ENCODE data around the gene SEL1L2.

The SEL1L2 gene

DNA sequence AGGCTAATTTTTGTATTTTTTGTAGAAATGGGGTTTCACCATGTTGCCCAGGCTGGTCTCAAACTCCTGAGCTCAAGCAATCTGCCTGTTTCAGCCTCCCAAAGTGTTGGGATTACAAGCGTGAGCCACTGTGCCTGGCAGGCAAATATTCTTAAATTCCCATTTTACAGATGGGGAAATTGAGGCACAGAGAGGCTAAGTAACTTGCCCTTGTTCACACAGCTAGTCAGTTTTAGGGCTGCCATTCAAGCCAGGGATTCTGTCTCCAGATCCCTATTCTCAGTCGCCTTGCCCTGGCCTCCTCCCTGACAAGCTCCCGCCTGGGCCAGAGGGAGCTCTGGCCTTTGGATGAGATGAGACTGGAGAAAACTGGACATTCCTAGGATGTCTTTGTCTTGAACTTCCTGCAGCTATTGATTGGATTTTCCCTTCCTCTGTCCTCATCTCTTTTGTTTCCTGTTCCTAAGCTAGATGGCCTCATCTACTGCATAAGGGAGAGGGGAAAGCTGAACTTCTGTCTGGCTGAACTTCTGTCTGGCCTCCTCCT is 115.1 kb downstream of the SEL1L2 start:
- Mint-ChIP-seq H3K4me1 (no peaks in the 10 kb centered on the region), H3K27me3 (no peaks in the 10 kb centered on the region), H3K36me3 (ENCODE audit: insufficient read depth) (no peaks in the 10 kb centered on the region), H3K27ac (ENCODE audit: low read depth) (no peak overlapping the region), H3K4me3 (no peak overlapping the region), H3K9me3 (no peaks in the 10 kb centered on the region)
- DNase-seq (ENCODE audit: low spot score in 2 of 2), result no peak
- no peak for ATAC-seq (replicated peaks; ENCODE audit: extremely low read depth, poor library complexity, severe bottlenecking)

DNA sequence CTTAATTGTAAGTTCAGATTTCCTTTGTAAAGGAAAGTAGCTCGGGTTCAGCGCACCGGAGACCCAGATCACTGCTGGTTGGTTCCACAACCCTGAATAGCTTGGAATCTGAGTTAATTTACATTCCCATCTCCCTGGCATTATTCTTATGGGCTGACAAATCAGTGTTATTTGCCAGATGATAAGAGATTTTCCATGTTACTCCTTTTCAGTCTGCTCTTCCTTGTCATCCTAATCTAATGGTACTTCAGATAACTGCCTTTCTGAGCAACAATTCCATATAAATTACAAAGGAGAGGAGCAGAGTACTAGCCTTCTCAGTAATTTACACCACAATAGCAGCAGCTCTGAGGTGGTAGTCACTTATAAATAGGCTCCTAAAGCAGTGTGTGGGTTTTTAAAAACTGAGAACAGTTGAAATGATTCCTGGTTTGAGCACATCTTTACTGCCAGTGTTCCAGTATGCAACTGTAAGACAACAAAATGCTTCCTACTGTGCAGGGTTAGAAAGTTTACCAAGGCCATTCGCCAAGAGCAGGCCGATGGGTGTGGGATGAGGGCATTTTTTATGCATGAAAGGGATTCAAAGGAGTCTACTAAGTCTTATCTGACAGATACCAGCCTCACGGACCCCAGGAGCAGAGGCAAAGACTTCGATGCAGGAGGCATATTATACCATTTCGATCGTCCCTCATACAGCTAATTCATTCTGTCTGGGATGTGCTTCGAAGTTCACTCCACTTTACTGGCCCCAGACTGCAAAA is 115.8 kb downstream of the SEL1L2 start:
- H3K27me3 Mint-ChIP-seq, result no peaks in the 10 kb centered on the region
- ATAC-seq (replicated peaks; ENCODE audit: extremely low read depth, poor library complexity, severe bottlenecking) (no peak), DNase-seq (ENCODE audit: low spot score in 2 of 2) (no peak)
- H3K27ac Mint-ChIP-seq (ENCODE audit: low read depth), result no peak overlapping the region
- H3K4me1 Mint-ChIP-seq, result no peaks in the 10 kb centered on the region
- no peaks in the 10 kb centered on the region for H3K9me3 Mint-ChIP-seq
- H3K36me3 Mint-ChIP-seq (ENCODE audit: insufficient read depth), result no peaks in the 10 kb centered on the region
- H3K4me3 Mint-ChIP-seq, result no peak overlapping the region

DNA sequence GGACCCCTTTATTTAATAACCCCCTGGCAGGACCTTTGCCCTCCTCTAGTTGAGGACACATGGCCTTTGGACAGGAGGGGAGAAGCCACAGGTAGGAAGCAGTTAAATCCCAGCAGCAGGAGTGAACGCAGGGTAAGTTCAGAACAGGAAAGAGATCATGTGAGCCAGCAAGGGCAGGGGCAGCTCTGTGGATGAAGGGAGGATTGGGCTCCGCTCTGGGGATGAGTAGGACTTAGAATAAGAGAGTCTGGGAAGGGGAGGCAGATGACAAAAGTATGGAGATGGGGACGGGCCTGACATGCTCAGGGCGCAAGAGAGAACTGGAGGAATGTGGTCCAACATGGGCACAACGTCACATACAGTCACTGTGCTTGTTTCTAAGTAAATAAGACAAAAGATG is 116.6 kb downstream of the SEL1L2 start:
- no peaks in the 10 kb centered on the region for H3K9me3 Mint-ChIP-seq
- no peak overlapping the region for H3K4me3 Mint-ChIP-seq
- no peaks in the 10 kb centered on the region for H3K4me1 Mint-ChIP-seq
- H3K27me3 Mint-ChIP-seq, result no peaks in the 10 kb centered on the region
- H3K27ac Mint-ChIP-seq (ENCODE audit: low read depth), result no peak overlapping the region
- H3K36me3 Mint-ChIP-seq (ENCODE audit: insufficient read depth), result no peaks in the 10 kb centered on the region
- DNase-seq (ENCODE audit: low spot score in 2 of 2) (no peak), ATAC-seq (replicated peaks; ENCODE audit: extremely low read depth, poor library complexity, severe bottlenecking) (no peak)

DNA sequence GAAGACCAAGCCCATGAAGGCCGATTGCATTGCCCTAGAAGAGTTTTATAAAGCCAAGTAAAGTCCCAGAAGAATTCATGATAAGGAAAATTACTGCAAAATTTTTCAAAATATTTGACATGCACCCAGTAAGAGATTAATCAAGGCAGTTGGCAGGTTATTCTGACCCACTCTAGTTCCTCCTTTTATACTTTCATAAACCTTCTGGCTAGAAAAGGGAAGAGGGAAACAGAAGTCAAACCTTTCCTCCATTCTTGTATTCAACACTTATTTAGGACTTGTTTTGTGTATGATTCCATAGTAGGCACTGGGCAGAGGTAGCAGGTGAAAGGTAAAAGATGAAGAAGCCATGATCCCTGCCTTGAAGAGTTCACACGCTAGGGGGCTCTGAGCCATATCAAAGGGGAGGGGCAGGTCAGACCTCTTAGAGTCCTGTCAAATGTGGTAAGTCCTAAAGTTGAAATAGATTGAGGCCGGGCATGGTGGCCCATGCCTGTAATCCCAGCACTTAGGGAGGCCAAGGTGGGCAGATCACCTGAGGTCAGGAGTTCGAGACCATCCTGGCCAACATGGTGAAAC is 120.2 kb downstream of the SEL1L2 start:
- ATAC-seq (replicated peaks; ENCODE audit: extremely low read depth, poor library complexity, severe bottlenecking) (no peak), DNase-seq (ENCODE audit: low spot score in 2 of 2) (no peak)
- Mint-ChIP-seq H3K27ac (ENCODE audit: low read depth) (no peak overlapping the region), H3K4me3 (no peak overlapping the region), H3K27me3 (no peaks in the 10 kb centered on the region), H3K36me3 (ENCODE audit: insufficient read depth) (no peaks in the 10 kb centered on the region), H3K9me3 (no peaks in the 10 kb centered on the region), H3K4me1 (no peaks in the 10 kb centered on the region)

DNA sequence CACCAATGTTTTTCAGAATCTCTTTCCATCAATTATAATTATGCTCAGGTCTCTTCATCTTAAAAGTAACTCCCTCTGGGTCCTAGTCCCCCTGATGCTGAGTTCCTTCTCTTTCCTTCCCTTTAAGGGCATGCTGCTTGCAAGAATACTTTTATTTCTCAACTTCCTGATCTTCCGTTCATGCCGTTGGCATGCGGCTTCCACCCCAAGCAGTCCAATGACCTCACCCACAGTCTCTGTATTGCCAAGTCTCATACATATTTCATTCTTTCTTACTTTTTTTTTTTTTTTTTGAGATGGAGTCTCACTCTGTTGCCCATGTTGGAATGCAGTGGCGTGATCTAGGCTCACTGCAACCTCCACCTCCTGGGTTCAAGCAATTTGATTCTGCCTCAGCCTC is 122.1 kb downstream of the SEL1L2 start:
- no peak overlapping the region for H3K27ac Mint-ChIP-seq (ENCODE audit: low read depth)
- H3K36me3 Mint-ChIP-seq (ENCODE audit: insufficient read depth), result no peaks in the 10 kb centered on the region
- no peaks in the 10 kb centered on the region for H3K4me1 Mint-ChIP-seq
- ATAC-seq (replicated peaks; ENCODE audit: extremely low read depth, poor library complexity, severe bottlenecking) (no peak), DNase-seq (ENCODE audit: low spot score in 2 of 2) (no peak)
- no peaks in the 10 kb centered on the region for H3K9me3 Mint-ChIP-seq
- no peak overlapping the region for H3K4me3 Mint-ChIP-seq
- no peaks in the 10 kb centered on the region for H3K27me3 Mint-ChIP-seq

GRCh38 chr20:13865791-13866351 is 124.5 kb downstream of the SEL1L2 start:
- Mint-ChIP-seq H3K4me1 (no peaks in the 10 kb centered on the region), H3K36me3 (ENCODE audit: insufficient read depth) (no peaks in the 10 kb centered on the region), H3K4me3 (no peak overlapping the region), H3K27ac (ENCODE audit: low read depth) (no peak overlapping the region), H3K27me3 (peaks cover 14% of the 10 kb centered on the region), H3K9me3 (no peaks in the 10 kb centered on the region)
- DNase-seq (ENCODE audit: low spot score in 2 of 2), result no peak
- ATAC-seq (replicated peaks; ENCODE audit: extremely low read depth, poor library complexity, severe bottlenecking), result no peak

DNA sequence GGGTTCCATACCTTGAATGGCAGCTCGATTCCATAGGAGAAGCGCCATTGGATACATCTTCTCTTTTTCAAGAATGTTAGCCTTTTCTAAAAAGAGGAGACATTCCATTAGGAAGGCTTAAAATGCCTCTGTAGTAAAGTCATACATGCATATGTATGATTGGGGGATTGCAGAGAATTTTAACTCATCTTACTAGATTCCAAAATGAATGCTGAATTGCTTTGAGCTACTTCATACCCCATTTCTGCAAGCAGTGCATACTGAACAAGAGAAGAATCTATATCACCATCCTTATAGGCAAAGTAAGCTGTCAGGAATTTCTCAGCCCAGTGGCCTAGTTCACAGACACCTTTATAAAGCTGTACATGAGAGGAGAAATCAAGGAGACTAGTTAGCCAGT is 125.3 kb downstream of the SEL1L2 start:
- Mint-ChIP-seq H3K4me3 (no peak overlapping the region), H3K36me3 (ENCODE audit: insufficient read depth) (no peaks in the 10 kb centered on the region), H3K9me3 (peaks cover 2% of the 10 kb centered on the region), H3K27me3 (peaks cover 21% of the 10 kb centered on the region), H3K27ac (ENCODE audit: low read depth) (no peak overlapping the region), H3K4me1 (no peaks in the 10 kb centered on the region)
- DNase-seq (ENCODE audit: low spot score in 2 of 2) (no peak), ATAC-seq (replicated peaks; ENCODE audit: extremely low read depth, poor library complexity, severe bottlenecking) (no peak)

DNA sequence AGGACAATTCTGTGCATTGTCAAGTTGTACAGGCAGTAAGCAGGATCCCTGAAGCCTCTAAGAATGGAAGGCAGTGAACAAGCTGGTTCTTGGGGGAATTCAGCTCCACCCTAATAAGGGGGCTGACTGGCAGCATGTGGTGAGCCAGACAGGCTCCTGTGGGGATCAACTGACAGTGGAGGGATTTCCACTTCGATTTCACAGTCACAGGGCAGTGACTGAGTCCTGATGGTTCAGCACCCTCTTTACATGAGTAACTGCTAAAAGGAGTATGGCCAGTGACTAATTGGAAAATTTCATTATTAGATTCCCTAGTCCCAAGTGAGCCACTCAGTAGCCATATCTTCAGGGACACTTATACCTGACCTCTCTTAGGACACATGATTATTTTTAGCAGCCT is 127.2 kb downstream of the SEL1L2 start:
- no peaks in the 10 kb centered on the region for H3K4me1 Mint-ChIP-seq
- peaks cover 28% of the 10 kb centered on the region for H3K27me3 Mint-ChIP-seq
- no peaks in the 10 kb centered on the region for H3K36me3 Mint-ChIP-seq (ENCODE audit: insufficient read depth)
- no peak for ATAC-seq (replicated peaks; ENCODE audit: extremely low read depth, poor library complexity, severe bottlenecking)
- H3K27ac Mint-ChIP-seq (ENCODE audit: low read depth), result no peak overlapping the region
- H3K9me3 Mint-ChIP-seq, result peaks cover 5% of the 10 kb centered on the region
- H3K4me3 Mint-ChIP-seq, result no peak overlapping the region
- DNase-seq (ENCODE audit: low spot score in 2 of 2), result no peak

- no peak for ATAC-seq (replicated peaks; ENCODE audit: extremely low read depth, poor library complexity, severe bottlenecking)
- H3K36me3 Mint-ChIP-seq (ENCODE audit: insufficient read depth), result no peaks in the 10 kb centered on the region
- peaks cover 28% of the 10 kb centered on the region for H3K27me3 Mint-ChIP-seq
- DNase-seq (ENCODE audit: low spot score in 2 of 2), result no peak
- H3K4me1 Mint-ChIP-seq, result no peaks in the 10 kb centered on the region
- H3K4me3 Mint-ChIP-seq, result no peak overlapping the region
- no peak overlapping the region for H3K27ac Mint-ChIP-seq (ENCODE audit: low read depth)
- H3K9me3 Mint-ChIP-seq, result peaks cover 5% of the 10 kb centered on the region
Observed at GRCh38 chr20:13862245-13862644, 128.2 kb downstream of the SEL1L2 start.

- Mint-ChIP-seq H3K4me3 (no peak overlapping the region), H3K36me3 (ENCODE audit: insufficient read depth) (no peaks in the 10 kb centered on the region), H3K4me1 (no peaks in the 10 kb centered on the region), H3K9me3 (peaks cover 5% of the 10 kb centered on the region), H3K27me3 (peaks cover 40% of the 10 kb centered on the region), H3K27ac (ENCODE audit: low read depth) (no peak overlapping the region)
- DNase-seq (ENCODE audit: low spot score in 2 of 2) (no peak), ATAC-seq (replicated peaks; ENCODE audit: extremely low read depth, poor library complexity, severe bottlenecking) (no peak)
Observed at GRCh38 chr20:13858871-13859270, 131.5 kb downstream of the SEL1L2 start.

DNA sequence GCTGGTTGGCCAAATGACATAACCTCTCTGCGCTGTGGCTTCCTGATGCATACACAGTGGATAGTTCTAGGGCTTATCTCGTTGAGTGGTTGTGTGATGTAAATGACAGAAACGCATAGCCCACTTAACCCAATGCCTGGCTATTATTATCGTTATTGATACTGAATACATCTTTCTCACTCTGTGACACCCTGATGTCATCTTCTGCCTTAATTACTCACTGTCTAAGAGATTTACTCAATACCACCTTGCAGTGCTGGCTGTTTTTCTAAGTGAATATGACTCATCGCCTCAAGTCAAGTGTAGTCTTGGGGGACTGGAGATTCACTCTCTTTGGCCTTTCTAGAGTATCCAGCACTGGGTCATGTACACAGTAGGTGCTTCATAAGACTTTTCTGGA is 132.0 kb downstream of the SEL1L2 start:
- H3K27ac Mint-ChIP-seq (ENCODE audit: low read depth), result no peak overlapping the region
- DNase-seq (ENCODE audit: low spot score in 2 of 2) (no peak), ATAC-seq (replicated peaks; ENCODE audit: extremely low read depth, poor library complexity, severe bottlenecking) (no peak)
- H3K27me3 Mint-ChIP-seq, result peaks cover 40% of the 10 kb centered on the region
- no peaks in the 10 kb centered on the region for H3K4me1 Mint-ChIP-seq
- H3K4me3 Mint-ChIP-seq, result no peak overlapping the region
- H3K9me3 Mint-ChIP-seq, result peaks cover 5% of the 10 kb centered on the region
- no peaks in the 10 kb centered on the region for H3K36me3 Mint-ChIP-seq (ENCODE audit: insufficient read depth)

DNA sequence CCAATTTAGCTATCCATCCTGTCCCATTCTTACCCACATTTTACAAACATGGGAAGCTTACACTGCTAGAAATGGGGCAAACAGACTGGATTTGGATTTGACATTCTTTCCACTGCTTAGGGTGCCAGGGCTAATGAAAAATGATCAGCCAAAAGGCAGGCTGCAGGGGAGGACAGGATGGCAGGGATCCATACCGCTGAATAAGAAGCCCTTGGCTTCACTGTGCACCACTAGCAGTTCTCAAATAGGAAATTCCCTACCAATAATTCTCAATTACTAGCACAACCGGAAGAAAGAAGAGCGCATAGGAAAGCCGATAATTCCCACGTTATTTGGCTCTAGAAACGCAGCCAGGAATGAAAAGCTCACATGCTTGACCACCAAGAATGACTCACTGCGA is 132.5 kb downstream of the SEL1L2 start:
- no peak for DNase-seq (ENCODE audit: low spot score in 2 of 2)
- H3K4me3 Mint-ChIP-seq, result no peak overlapping the region
- H3K4me1 Mint-ChIP-seq, result no peaks in the 10 kb centered on the region
- no peak for ATAC-seq (replicated peaks; ENCODE audit: extremely low read depth, poor library complexity, severe bottlenecking)
- H3K36me3 Mint-ChIP-seq (ENCODE audit: insufficient read depth), result no peaks in the 10 kb centered on the region
- H3K9me3 Mint-ChIP-seq, result peaks cover 5% of the 10 kb centered on the region
- H3K27ac Mint-ChIP-seq (ENCODE audit: low read depth), result no peak overlapping the region
- peaks cover 40% of the 10 kb centered on the region for H3K27me3 Mint-ChIP-seq

DNA sequence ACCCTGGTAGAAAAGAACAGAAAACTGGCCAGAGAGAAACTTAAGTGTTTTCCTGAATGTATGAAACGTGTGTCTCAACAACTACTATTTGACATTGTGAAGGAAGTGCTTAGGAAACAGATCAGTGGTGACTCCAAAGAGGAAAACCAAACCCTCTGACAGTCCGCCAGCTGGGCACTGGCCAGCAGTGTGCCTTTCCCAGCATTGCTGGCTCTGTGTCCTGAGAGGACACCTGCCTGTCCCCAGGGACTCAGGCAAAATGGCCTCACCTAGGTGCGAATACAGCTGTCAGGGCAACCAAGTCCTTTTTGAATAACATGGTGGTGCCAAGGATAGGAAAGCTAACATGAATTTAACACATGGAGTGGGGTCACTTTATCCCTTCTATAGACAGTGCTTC is 133.1 kb downstream of the SEL1L2 start:
- H3K4me1 Mint-ChIP-seq, result no peaks in the 10 kb centered on the region
- H3K9me3 Mint-ChIP-seq, result peaks cover 5% of the 10 kb centered on the region
- no peaks in the 10 kb centered on the region for H3K36me3 Mint-ChIP-seq (ENCODE audit: insufficient read depth)
- H3K27ac Mint-ChIP-seq (ENCODE audit: low read depth), result no peak overlapping the region
- peaks cover 40% of the 10 kb centered on the region for H3K27me3 Mint-ChIP-seq
- DNase-seq (ENCODE audit: low spot score in 2 of 2), result no peak
- H3K4me3 Mint-ChIP-seq, result no peak overlapping the region
- ATAC-seq (replicated peaks; ENCODE audit: extremely low read depth, poor library complexity, severe bottlenecking), result no peak

Measured in central memory CD8-positive, alpha-beta T cell (primary cell).